ENCODE results near the gene GASK1A. TPM values are rescaled to one million over a fixed set of nuclear protein-coding genes. Genes with fewer than 3 reads are reported as not detected.
"Not testable (repeated sequence)": the region's sequence is repeated elsewhere in the genome, so short reads cannot be mapped to it uniquely, and the experiment has no call there.

Gene GASK1A
- total RNA-seq, 1 donor from 2014 or later: 0.72 TPM

DNA sequence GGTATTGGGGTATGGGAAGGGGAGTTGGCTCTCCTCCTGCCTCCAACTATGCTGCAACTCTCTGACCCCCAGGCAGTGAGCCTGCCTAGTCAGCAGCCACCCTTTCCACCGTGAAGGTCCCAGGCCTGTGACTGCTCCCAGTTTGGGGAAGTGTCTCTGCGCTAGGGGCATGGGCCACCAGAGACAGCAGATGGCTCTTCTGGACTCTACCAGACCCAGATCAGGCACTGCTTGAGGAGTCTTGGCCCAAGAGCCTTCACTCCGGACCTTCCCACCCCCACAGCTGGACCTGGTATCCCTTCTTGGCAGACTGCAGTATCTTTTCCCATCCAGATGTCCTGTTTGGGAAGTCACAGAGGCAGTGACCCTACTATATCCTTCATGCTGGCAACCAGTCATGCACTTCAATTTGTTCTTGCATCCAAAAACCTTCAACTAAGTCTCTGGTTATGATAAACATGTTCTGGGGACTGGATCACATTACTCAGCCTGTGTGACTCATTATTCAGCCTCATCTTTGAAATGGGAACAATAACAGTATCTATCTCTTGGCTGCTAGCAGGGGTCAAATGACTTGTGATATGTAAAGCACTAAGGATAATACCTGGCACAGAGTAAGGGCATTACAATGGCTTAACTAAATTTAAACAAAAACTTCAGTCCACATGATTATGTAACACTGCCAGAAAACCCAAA is 64.1 kb downstream of the GASK1A start:
- Mint-ChIP-seq H3K36me3 (ENCODE audit: low read depth, unreplicated experiment) (peaks cover 28% of the 10 kb centered on the region), H3K27ac (ENCODE audit: unreplicated experiment) (no peak overlapping the region), H3K4me1 (ENCODE audit: unreplicated experiment) (no peaks in the 10 kb centered on the region), H3K4me3 (ENCODE audit: unreplicated experiment) (no peak overlapping the region), H3K27me3 (ENCODE audit: unreplicated experiment) (no peaks in the 10 kb centered on the region), H3K9me3 (ENCODE audit: unreplicated experiment) (peaks cover 29% of the 10 kb centered on the region)
- DNase-seq (ENCODE audit: low spot score): no peak
- TF ChIP-seq, protein P1, sequence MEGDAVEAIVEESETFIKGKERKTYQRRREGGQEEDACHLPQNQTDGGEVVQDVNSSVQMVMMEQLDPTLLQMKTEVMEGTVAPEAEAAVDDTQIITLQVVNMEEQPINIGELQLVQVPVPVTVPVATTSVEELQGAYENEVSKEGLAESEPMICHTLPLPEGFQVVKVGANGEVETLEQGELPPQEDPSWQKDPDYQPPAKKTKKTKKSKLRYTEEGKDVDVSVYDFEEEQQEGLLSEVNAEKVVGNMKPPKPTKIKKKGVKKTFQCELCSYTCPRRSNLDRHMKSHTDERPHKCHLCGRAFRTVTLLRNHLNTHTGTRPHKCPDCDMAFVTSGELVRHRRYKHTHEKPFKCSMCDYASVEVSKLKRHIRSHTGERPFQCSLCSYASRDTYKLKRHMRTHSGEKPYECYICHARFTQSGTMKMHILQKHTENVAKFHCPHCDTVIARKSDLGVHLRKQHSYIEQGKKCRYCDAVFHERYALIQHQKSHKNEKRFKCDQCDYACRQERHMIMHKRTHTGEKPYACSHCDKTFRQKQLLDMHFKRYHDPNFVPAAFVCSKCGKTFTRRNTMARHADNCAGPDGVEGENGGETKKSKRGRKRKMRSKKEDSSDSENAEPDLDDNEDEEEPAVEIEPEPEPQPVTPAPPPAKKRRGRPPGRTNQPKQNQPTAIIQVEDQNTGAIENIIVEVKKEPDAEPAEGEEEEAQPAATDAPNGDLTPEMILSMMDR (IDR thresholded peaks at IDR 0.05; ENCODE audit: unreplicated experiment): no peak

DNA sequence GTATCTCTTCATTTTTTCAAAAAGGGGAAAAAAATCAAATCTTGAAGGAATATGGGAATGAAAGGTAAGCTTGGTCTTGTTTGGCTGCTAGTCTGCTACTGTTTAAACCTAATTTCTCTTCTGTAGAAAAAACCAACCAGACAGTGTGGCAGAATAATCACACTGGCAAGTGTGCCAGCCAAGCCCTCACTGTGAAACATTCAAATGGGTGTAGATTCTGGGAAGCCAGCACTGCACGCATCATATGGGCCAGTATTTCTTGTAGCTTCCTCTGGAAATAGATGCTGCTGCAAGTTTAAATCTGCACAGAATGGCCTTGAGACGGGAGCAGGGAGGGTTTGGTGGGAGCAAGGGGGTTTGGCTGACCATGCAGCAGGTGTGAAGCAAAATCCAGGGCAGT is 64.7 kb downstream of the GASK1A start:
- no peak overlapping the region for H3K4me3 Mint-ChIP-seq (ENCODE audit: unreplicated experiment)
- TF ChIP-seq, protein P1 (IDR thresholded peaks at IDR 0.05; ENCODE audit: unreplicated experiment): no peak
- no peak overlapping the region for H3K27ac Mint-ChIP-seq (ENCODE audit: unreplicated experiment)
- H3K9me3 Mint-ChIP-seq (ENCODE audit: unreplicated experiment): peaks cover 29% of the 10 kb centered on the region
- H3K4me1 Mint-ChIP-seq (ENCODE audit: unreplicated experiment): no peaks in the 10 kb centered on the region
- no peak for DNase-seq (ENCODE audit: low spot score)
- H3K36me3 Mint-ChIP-seq (ENCODE audit: low read depth, unreplicated experiment): peaks cover 30% of the 10 kb centered on the region
- H3K27me3 Mint-ChIP-seq (ENCODE audit: unreplicated experiment): no peaks in the 10 kb centered on the region

DNA sequence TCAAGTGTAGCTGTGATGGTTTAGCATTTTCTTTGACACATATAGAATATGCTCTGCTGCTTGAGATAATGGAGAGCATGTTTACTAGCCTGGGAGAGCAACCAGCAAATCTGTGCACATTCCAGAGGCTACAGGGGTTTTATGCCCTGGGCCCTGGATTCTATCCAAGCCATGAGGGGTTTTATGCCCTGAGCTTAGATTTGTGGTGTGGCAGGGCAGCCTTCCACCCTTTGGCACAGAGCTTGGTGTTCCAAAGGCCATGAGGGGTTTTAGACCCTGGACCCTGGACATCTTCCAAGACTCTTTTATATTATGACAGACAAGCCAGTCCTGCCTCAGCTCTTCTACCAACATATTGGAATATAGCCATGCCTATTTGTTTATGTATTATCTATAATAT is 66.0 kb downstream of the GASK1A start:
- Mint-ChIP-seq H3K4me3 (ENCODE audit: unreplicated experiment) (peak overlapping the region; percentile 27), H3K36me3 (ENCODE audit: low read depth, unreplicated experiment) (peaks cover 30% of the 10 kb centered on the region), H3K9me3 (ENCODE audit: unreplicated experiment) (peaks cover 29% of the 10 kb centered on the region)
- DNase-seq (ENCODE audit: low spot score); H3K4me1 Mint-ChIP-seq (ENCODE audit: unreplicated experiment); H3K27ac Mint-ChIP-seq (ENCODE audit: unreplicated experiment); H3K27me3 Mint-ChIP-seq (ENCODE audit: unreplicated experiment): not testable (repeated sequence)

DNA sequence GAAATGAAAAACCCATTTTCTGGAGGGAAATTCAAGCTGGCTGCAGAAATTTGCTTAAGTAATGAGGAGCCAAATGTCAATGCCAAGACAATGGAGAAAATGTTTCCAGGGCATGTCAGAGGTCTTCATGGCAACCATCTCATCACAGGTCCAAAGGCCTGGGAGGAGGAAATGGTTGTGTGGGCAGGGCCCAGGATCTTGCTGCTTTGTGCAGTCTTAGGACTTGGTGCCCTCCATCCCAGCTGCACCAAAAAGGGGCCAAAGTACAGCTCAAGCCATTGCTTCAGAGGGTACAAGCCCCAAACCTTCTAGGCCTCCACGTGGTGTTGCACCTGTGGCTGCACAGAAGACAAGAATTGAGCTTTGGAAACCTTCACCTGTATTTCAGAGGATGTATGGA is 67.5 kb downstream of the GASK1A start:
- Mint-ChIP-seq H3K27me3 (ENCODE audit: unreplicated experiment) (no peaks in the 10 kb centered on the region), H3K4me3 (ENCODE audit: unreplicated experiment) (no peak overlapping the region), H3K9me3 (ENCODE audit: unreplicated experiment) (peaks cover 39% of the 10 kb centered on the region), H3K36me3 (ENCODE audit: low read depth, unreplicated experiment) (peaks cover 36% of the 10 kb centered on the region), H3K27ac (ENCODE audit: unreplicated experiment) (no peak overlapping the region), H3K4me1 (ENCODE audit: unreplicated experiment) (no peaks in the 10 kb centered on the region)
- TF ChIP-seq, protein P1 (IDR thresholded peaks at IDR 0.05; ENCODE audit: unreplicated experiment): no peak
- no peak for DNase-seq (ENCODE audit: low spot score)

DNA sequence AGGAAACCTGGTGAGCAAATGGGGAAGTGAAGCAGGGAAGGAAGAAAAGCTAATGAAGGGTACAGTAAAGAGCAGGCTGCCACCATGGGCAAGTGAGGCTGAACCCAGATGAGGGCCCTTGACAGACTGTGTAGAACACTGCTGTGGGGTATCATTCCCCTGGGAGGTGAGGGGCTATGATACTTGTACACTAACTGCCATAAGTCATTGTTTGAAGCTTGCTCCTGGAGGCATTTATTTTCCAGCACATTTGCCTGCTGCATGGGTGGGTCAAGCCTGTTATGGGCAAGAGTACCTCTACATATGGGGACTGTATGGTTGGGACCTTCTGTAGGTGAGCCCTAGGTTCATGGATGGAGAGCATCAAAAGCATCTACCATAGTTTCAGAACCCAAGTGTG is 69.4 kb downstream of the GASK1A start:
- Mint-ChIP-seq H3K4me3 (ENCODE audit: unreplicated experiment) (no peak overlapping the region), H3K4me1 (ENCODE audit: unreplicated experiment) (no peaks in the 10 kb centered on the region), H3K36me3 (ENCODE audit: low read depth, unreplicated experiment) (peaks cover 45% of the 10 kb centered on the region), H3K9me3 (ENCODE audit: unreplicated experiment) (peaks cover 44% of the 10 kb centered on the region), H3K27me3 (ENCODE audit: unreplicated experiment) (peaks cover 2% of the 10 kb centered on the region), H3K27ac (ENCODE audit: unreplicated experiment) (no peak overlapping the region)
- TF ChIP-seq, protein P1 (IDR thresholded peaks at IDR 0.05; ENCODE audit: unreplicated experiment): no peak
- no peak for DNase-seq (ENCODE audit: low spot score)
